C4-2B (cell line): ENCODE measurements around the gene PDE4B.

Source experiments
- CTCF ChIP-seq: fragments of 450-650 bp; conservative IDR thresholded peaks from 2 replicates; pipeline ENCODE4 v1.5.1; 2017; ENCODE audit warnings: mild to moderate bottlenecking
- ZFX ChIP-seq: fragments of 450-650 bp; IDR thresholded peaks from 2 replicates; pipeline ENCODE4 v1.6.1; 2017

GRCh38 chr1:65965112-65965996 is 172.7 kb downstream of the PDE4B start:
- TF ChIP-seq CTCF, result no peak
- no peak for TF ChIP-seq ZFX
